ENCODE measurements around the gene RTL10.

The RTL10 gene

GRCh38 chr22:19814428-19814827 lies 40.2 kb downstream of the RTL10 start:
- no peak overlapping the region for H2AFZ ChIP-seq (ENCODE audit: low read length)

GRCh38 chr22:19812910-19813309 lies 41.8 kb downstream of the RTL10 start:
- H3F3A ChIP-seq (ENCODE audit: insufficient read depth, low read length): no peaks in the 10 kb centered on the region
- H3K9me2 ChIP-seq (replicated peaks; ENCODE audit: insufficient read depth, low read length): no peaks in the 10 kb centered on the region
- no peaks in the 10 kb centered on the region for H4K20me1 ChIP-seq (ENCODE audit: insufficient read depth, low read length)
- no peak overlapping the region for H3K4me2 ChIP-seq (ENCODE audit: low read depth, low read length)
- no peak overlapping the region for H3K27ac ChIP-seq (ENCODE audit: low read length)
- H3K27me3 ChIP-seq (replicated peaks; ENCODE audit: insufficient read depth, low read length): no peaks in the 10 kb centered on the region
- no peaks in the 10 kb centered on the region for H3K36me3 ChIP-seq (replicated peaks; ENCODE audit: insufficient read depth, low read length)
- no peak overlapping the region for H3K4me3 ChIP-seq (ENCODE audit: low read length)
- H3K9ac ChIP-seq (ENCODE audit: low read length): no peak overlapping the region
- DNase-seq: no peak
- no peak overlapping the region for H2AFZ ChIP-seq (ENCODE audit: low read length)
- no peak for TF ChIP-seq CTCF (IDR thresholded peaks at IDR 0.05; ENCODE audit: low read length)
- TF ChIP-seq EZH2 (optimal IDR thresholded peaks at IDR 0.05; ENCODE audit: low read depth, low read length): no peak
- no peak for TF ChIP-seq EZH2phosphoT487 (IDR thresholded peaks at IDR 0.05; ENCODE audit: low read length)
- H3K9me3 ChIP-seq (replicated peaks; ENCODE audit: insufficient read depth, low read length): no peaks in the 10 kb centered on the region
- no peaks in the 10 kb centered on the region for H3K79me2 ChIP-seq (ENCODE audit: low read length)
- no peaks in the 10 kb centered on the region for H3K4me1 ChIP-seq (ENCODE audit: low read length)

More at GRCh38 chr22:19814428-19814827, 40.2 kb downstream of the RTL10 start:
- Histone ChIP-seq H3K27ac (ENCODE audit: low read length) (no peak overlapping the region), H3K9me2 (replicated peaks; ENCODE audit: insufficient read depth, low read length) (no peaks in the 10 kb centered on the region), H3K4me2 (ENCODE audit: low read depth, low read length) (no peak overlapping the region), H4K20me1 (ENCODE audit: insufficient read depth, low read length) (no peaks in the 10 kb centered on the region), H3K9ac (ENCODE audit: low read length) (no peak overlapping the region), H3K27me3 (replicated peaks; ENCODE audit: insufficient read depth, low read length) (no peaks in the 10 kb centered on the region), H3K9me3 (replicated peaks; ENCODE audit: insufficient read depth, low read length) (no peaks in the 10 kb centered on the region), H3K4me1 (ENCODE audit: low read length) (no peaks in the 10 kb centered on the region), H3F3A (ENCODE audit: insufficient read depth, low read length) (no peaks in the 10 kb centered on the region), H3K4me3 (ENCODE audit: low read length) (no peak overlapping the region), H3K79me2 (ENCODE audit: low read length) (no peaks in the 10 kb centered on the region), H3K36me3 (replicated peaks; ENCODE audit: insufficient read depth, low read length) (no peaks in the 10 kb centered on the region)
- DNase-seq: no peak
- TF ChIP-seq CTCF (IDR thresholded peaks at IDR 0.05; ENCODE audit: low read length): no peak
- no peak for TF ChIP-seq EZH2 (optimal IDR thresholded peaks at IDR 0.05; ENCODE audit: low read depth, low read length)
- TF ChIP-seq EZH2phosphoT487 (IDR thresholded peaks at IDR 0.05; ENCODE audit: low read length): no peak

- H3K36me3 ChIP-seq (replicated peaks; ENCODE audit: insufficient read depth, low read length): no peaks in the 10 kb centered on the region
- no peaks in the 10 kb centered on the region for H3K79me2 ChIP-seq (ENCODE audit: low read length)
- no peaks in the 10 kb centered on the region for H3K27me3 ChIP-seq (replicated peaks; ENCODE audit: insufficient read depth, low read length)
- no peak for TF ChIP-seq CTCF (IDR thresholded peaks at IDR 0.05; ENCODE audit: low read length)
- no peak for TF ChIP-seq EZH2 (optimal IDR thresholded peaks at IDR 0.05; ENCODE audit: low read depth, low read length)
- TF ChIP-seq EZH2phosphoT487 (IDR thresholded peaks at IDR 0.05; ENCODE audit: low read length): no peak
- H3K9me3 ChIP-seq (replicated peaks; ENCODE audit: insufficient read depth, low read length): no peaks in the 10 kb centered on the region
- no peak overlapping the region for H2AFZ ChIP-seq (ENCODE audit: low read length)
- no peaks in the 10 kb centered on the region for H3K4me1 ChIP-seq (ENCODE audit: low read length)
- no peak overlapping the region for H3K9ac ChIP-seq (ENCODE audit: low read length)
- H4K20me1 ChIP-seq (ENCODE audit: insufficient read depth, low read length): no peaks in the 10 kb centered on the region
- no peak for DNase-seq
- no peaks in the 10 kb centered on the region for H3K9me2 ChIP-seq (replicated peaks; ENCODE audit: insufficient read depth, low read length)
- H3K4me3 ChIP-seq (ENCODE audit: low read length): no peak overlapping the region
- H3K27ac ChIP-seq (ENCODE audit: low read length): no peak overlapping the region
- no peaks in the 10 kb centered on the region for H3F3A ChIP-seq (ENCODE audit: insufficient read depth, low read length)
- no peak overlapping the region for H3K4me2 ChIP-seq (ENCODE audit: low read depth, low read length)
Measured at GRCh38 chr22:19811811-19812771, 42.6 kb downstream of the RTL10 start.

All from MM.1S (cell line).